Neural cell (in vitro differentiated cells): ENCODE results near the gene KCNK17. TPM values are rescaled to one million over a fixed set of nuclear protein-coding genes. Genes with fewer than 3 reads are reported as not detected.

Experiments
- H2AFZ ChIP-seq: fragments of 200-600, 300-800 bp; sonication (generic), shearing (Covaris generic); 2 replicates; pipeline ENCODE4 v1.6.0; 2014; ENCODE audit warnings: low read depth, mild to moderate bottlenecking, antibody characterized with exemption, low read length, moderate library complexity
- H3F3A ChIP-seq: fragments of 200-600 bp; shearing (Covaris generic); 2 replicates; pipeline ENCODE4 v1.6.1; 2016; ENCODE audit warnings: mild to moderate bottlenecking, moderate library complexity, mixed read lengths, antibody characterized with exemption, low read length; ENCODE audit not compliant: insufficient read depth, poor library complexity, severe bottlenecking
- H3K27ac ChIP-seq: fragments of 200-600, 300-800 bp; sonication (generic), shearing (Covaris generic); 2 replicates; pipeline ENCODE4 v1.5.1; 2014; ENCODE audit warnings: mild to moderate bottlenecking, low read length, moderate library complexity
- H3K27me3 ChIP-seq: fragments of 300-800, 200-600 bp; sonication (generic), shearing (Covaris generic); 2 replicates; pipeline ENCODE4 v1.6.0; 2014; ENCODE audit warnings: mild to moderate bottlenecking, low read depth, low read length, moderate library complexity; ENCODE audit not compliant: insufficient read depth
- H3K36me3 ChIP-seq: fragments of 300-800, 200-600 bp; sonication (generic), shearing (Covaris generic); 2 replicates; pipeline ENCODE4 v1.5.1; 2014; ENCODE audit warnings: mild to moderate bottlenecking, antibody characterized with exemption, low read length, moderate library complexity; ENCODE audit not compliant: insufficient read depth
- H3K4me2 ChIP-seq: fragments of 300-800, 200-600 bp; sonication (generic), shearing (Covaris generic); 2 replicates; pipeline ENCODE4 v1.6.0; 2014; ENCODE audit warnings: mild to moderate bottlenecking, low read length
- H3K4me3 ChIP-seq: fragments of 300-800, 200-600 bp; sonication (generic), shearing (Covaris generic); 2 replicates; pipeline ENCODE4 v1.5.1; 2014; ENCODE audit warnings: mild to moderate bottlenecking, low read length, moderate library complexity
- H3K79me2 ChIP-seq: fragments of 200-600 bp; shearing (Covaris generic); replicated peaks from 2 replicates; pipeline ENCODE4 v1.6.0; 2014; ENCODE audit warnings: mild to moderate bottlenecking, low read length, moderate library complexity; ENCODE audit not compliant: insufficient read depth
- H3K9ac ChIP-seq: fragments of 300-800, 200-600 bp; sonication (generic), shearing (Covaris generic); 2 replicates; pipeline ENCODE4 v1.6.1; 2016; ENCODE audit warnings: mild to moderate bottlenecking, low read length, mixed read lengths
- H3K9me2 ChIP-seq: fragments of 200-600 bp; shearing (Covaris generic); 2 replicates; pipeline ENCODE4 v1.6.1; 2016; ENCODE audit warnings: mild to moderate bottlenecking, low read length, mixed read lengths; ENCODE audit not compliant: insufficient read depth
- H3K9me3 ChIP-seq: fragments of 200-600, 300-800 bp; sonication (generic), shearing (Covaris generic); 2 replicates; pipeline ENCODE4 v1.6.1; 2016; ENCODE audit warnings: mild to moderate bottlenecking, mixed run types, low read length, moderate library complexity, mixed read lengths
- H4K20me1 ChIP-seq: fragments of 200-600 bp; shearing (Covaris generic); 2 replicates; pipeline ENCODE4 v1.6.1; 2016; ENCODE audit warnings: mild to moderate bottlenecking, mixed run types; ENCODE audit not compliant: insufficient read depth
- CTCF ChIP-seq: fragments of 450-650 bp; IDR thresholded peaks from 2 replicates; pipeline ENCODE4 v1.5.1; 2014; ENCODE audit warnings: antibody characterized with exemption, mild to moderate bottlenecking, moderate library complexity; ENCODE audit not compliant: poor library complexity, severe bottlenecking
- EP300 ChIP-seq: fragments of 450-650 bp; conservative IDR thresholded peaks from 2 replicates; pipeline ENCODE4 v1.6.1; 2014; ENCODE audit warnings: antibody characterized with exemption, mild to moderate bottlenecking, moderate library complexity; ENCODE audit not compliant: poor library complexity, severe bottlenecking
- EZH2 ChIP-seq: fragments of 200-600, 300-800 bp; shearing (Covaris generic), sonication (generic); IDR thresholded peaks from 2 replicates; pipeline ENCODE4 v1.6.1; 2014; ENCODE audit warnings: antibody characterized with exemption, low read length, borderline replicate concordance, mild to moderate bottlenecking; ENCODE audit not compliant: insufficient read depth, poor library complexity, severe bottlenecking
- MXI1 ChIP-seq: fragments of 450-650 bp; conservative IDR thresholded peaks from 2 replicates; pipeline ENCODE4 v1.6.1; 2014; ENCODE audit warnings: antibody characterized with exemption, mild to moderate bottlenecking; ENCODE audit not compliant: poor library complexity, severe bottlenecking
- POLR2AphosphoS5 ChIP-seq: IDR thresholded peaks from 2 replicates; pipeline ENCODE4 v1.6.1; 2012
- RAD21 ChIP-seq: fragments of 450-650 bp; conservative IDR thresholded peaks from 2 replicates; pipeline ENCODE4 v1.6.1; 2014; ENCODE audit warnings: antibody characterized with exemption, mild to moderate bottlenecking, moderate library complexity
- SMC3 ChIP-seq: fragments of 450-650 bp; conservative IDR thresholded peaks from 2 replicates; pipeline ENCODE4 v1.6.1; 2014; ENCODE audit warnings: antibody characterized with exemption, mild to moderate bottlenecking, moderate library complexity; ENCODE audit not compliant: poor library complexity
- TAF1 ChIP-seq: IDR thresholded peaks from 2 replicates; pipeline ENCODE4 v1.6.1; 2012; ENCODE audit warnings: low read depth
- polyA plus RNA-seq: library from polyadenylated mRNA; depleted of rRNA; stranded (reverse); fragments of >200 nt; gene quantifications from 2 replicates; pipeline ENCODE4 v1.2.3, GENCODE V29; 2014
- TF ChIP-seq, protein P1 (sequence below): IDR thresholded peaks from 2 replicates; pipeline ENCODE4 v1.6.1; 2012; ENCODE audit warnings: borderline replicate concordance

KCNK17 gene
- polyA plus RNA-seq, 1 donor from 2014 or later: 0.67 TPM

GRCh38 chr6:39319621-39320362 is 5.6 kb upstream of the KCNK17 start:
- Histone ChIP-seq H2AFZ (no peak overlapping the region), H3K27ac (no peak overlapping the region), H3K9me3 (no peaks in the 10 kb centered on the region)

GRCh38 chr6:39317256-39317655 is 3.0 kb upstream of the KCNK17 start:
- no peak overlapping the region for H3K9ac ChIP-seq
- H3K36me3 ChIP-seq: no peaks in the 10 kb centered on the region
- no peak overlapping the region for H2AFZ ChIP-seq
- H3K79me2 ChIP-seq: no peaks in the 10 kb centered on the region
- H3K9me3 ChIP-seq: no peaks in the 10 kb centered on the region
- H3K9me2 ChIP-seq: no peaks in the 10 kb centered on the region
- H4K20me1 ChIP-seq: no peaks in the 10 kb centered on the region
- no peak for TF ChIP-seq MXI1
- no peak for TF ChIP-seq RAD21
- TF ChIP-seq, protein P1, sequence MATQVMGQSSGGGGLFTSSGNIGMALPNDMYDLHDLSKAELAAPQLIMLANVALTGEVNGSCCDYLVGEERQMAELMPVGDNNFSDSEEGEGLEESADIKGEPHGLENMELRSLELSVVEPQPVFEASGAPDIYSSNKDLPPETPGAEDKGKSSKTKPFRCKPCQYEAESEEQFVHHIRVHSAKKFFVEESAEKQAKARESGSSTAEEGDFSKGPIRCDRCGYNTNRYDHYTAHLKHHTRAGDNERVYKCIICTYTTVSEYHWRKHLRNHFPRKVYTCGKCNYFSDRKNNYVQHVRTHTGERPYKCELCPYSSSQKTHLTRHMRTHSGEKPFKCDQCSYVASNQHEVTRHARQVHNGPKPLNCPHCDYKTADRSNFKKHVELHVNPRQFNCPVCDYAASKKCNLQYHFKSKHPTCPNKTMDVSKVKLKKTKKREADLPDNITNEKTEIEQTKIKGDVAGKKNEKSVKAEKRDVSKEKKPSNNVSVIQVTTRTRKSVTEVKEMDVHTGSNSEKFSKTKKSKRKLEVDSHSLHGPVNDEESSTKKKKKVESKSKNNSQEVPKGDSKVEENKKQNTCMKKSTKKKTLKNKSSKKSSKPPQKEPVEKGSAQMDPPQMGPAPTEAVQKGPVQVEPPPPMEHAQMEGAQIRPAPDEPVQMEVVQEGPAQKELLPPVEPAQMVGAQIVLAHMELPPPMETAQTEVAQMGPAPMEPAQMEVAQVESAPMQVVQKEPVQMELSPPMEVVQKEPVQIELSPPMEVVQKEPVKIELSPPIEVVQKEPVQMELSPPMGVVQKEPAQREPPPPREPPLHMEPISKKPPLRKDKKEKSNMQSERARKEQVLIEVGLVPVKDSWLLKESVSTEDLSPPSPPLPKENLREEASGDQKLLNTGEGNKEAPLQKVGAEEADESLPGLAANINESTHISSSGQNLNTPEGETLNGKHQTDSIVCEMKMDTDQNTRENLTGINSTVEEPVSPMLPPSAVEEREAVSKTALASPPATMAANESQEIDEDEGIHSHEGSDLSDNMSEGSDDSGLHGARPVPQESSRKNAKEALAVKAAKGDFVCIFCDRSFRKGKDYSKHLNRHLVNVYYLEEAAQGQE: no peak
- TF ChIP-seq POLR2AphosphoS5: no peak
- TF ChIP-seq SMC3: no peak
- no peak for TF ChIP-seq TAF1
- TF ChIP-seq EP300: no peak
- TF ChIP-seq CTCF: no peak
- TF ChIP-seq EZH2: no peak
- no peak overlapping the region for H3K27ac ChIP-seq
- H3F3A ChIP-seq: no peaks in the 10 kb centered on the region
- H3K4me2 ChIP-seq: no peak overlapping the region
- peaks cover 36% of the 10 kb centered on the region for H3K27me3 ChIP-seq
- H3K4me3 ChIP-seq: no peak overlapping the region

More at GRCh38 chr6:39319621-39320362, 5.6 kb upstream of the KCNK17 start:
- Histone ChIP-seq H3K4me2 (no peak overlapping the region), H3K79me2 (no peaks in the 10 kb centered on the region), H3K27me3 (peaks cover 11% of the 10 kb centered on the region), H3K9ac (no peak overlapping the region), H3K9me2 (no peaks in the 10 kb centered on the region), H3K36me3 (no peaks in the 10 kb centered on the region), H4K20me1 (no peaks in the 10 kb centered on the region), H3K4me3 (no peak overlapping the region), H3F3A (no peaks in the 10 kb centered on the region)
- no peak for TF ChIP-seq MXI1
